GM18508 (cell line): ENCODE data around the gene ADAMTS10.
"Not testable (repeated sequence)": the region's sequence is repeated elsewhere in the genome, so short reads cannot be mapped to it uniquely, and the experiment has no call there.

Source experiments
- ATAC-seq: cut with Tn5 transposase; IDR thresholded peaks from one replicate; pipeline ENCODE4 v1.9.1; 2021; ENCODE audit warnings: moderate number of reproducible peaks; ENCODE audit not compliant: insufficient read depth, unreplicated experiment

The ADAMTS10 gene

GRCh38 chr19:8567522-8568172 lies 42.9 kb downstream of the ADAMTS10 start:
- ATAC-seq: no peak

GRCh38 chr19:8566855-8567254 lies 43.7 kb downstream of the ADAMTS10 start:
- no peak for ATAC-seq

GRCh38 chr19:8564866-8565265 lies 45.6 kb downstream of the ADAMTS10 start:
- ATAC-seq: not testable (repeated sequence)

- ATAC-seq: no peak
Measured at GRCh38 chr19:8561075-8561764, 49.3 kb downstream of the ADAMTS10 start.

- no peak for ATAC-seq
Measured at GRCh38 chr19:8558325-8558724, 52.2 kb downstream of the ADAMTS10 start.

- ATAC-seq: no peak
Measured at GRCh38 chr19:8557642-8558238, 52.8 kb downstream of the ADAMTS10 start.

GRCh38 chr19:8553729-8554128 lies 56.8 kb downstream of the ADAMTS10 start:
- ATAC-seq: not testable (repeated sequence)

GRCh38 chr19:8552810-8553209 lies 57.7 kb downstream of the ADAMTS10 start:
- no peak for ATAC-seq

- ATAC-seq: no peak
Measured at GRCh38 chr19:8550070-8550469, 60.4 kb downstream of the ADAMTS10 start.

- no peak for ATAC-seq
Measured at GRCh38 chr19:8545743-8546142, 64.8 kb downstream of the ADAMTS10 start.

- ATAC-seq: no peak
Measured at GRCh38 chr19:8544168-8544567, 66.3 kb downstream of the ADAMTS10 start.

- no peak for ATAC-seq
Measured at GRCh38 chr19:8539621-8540149, 70.8 kb downstream of the ADAMTS10 start.

- no peak for ATAC-seq
Measured at GRCh38 chr19:8537099-8537498, 73.4 kb downstream of the ADAMTS10 start.

- no peak for ATAC-seq
Measured at GRCh38 chr19:8536282-8536681, 74.2 kb downstream of the ADAMTS10 start.

GRCh38 chr19:8532225-8532624 lies 78.3 kb downstream of the ADAMTS10 start:
- no peak for ATAC-seq

- ATAC-seq: no peak
Measured at GRCh38 chr19:8531470-8531869, 79.0 kb downstream of the ADAMTS10 start.
